CD4-positive, alpha-beta T cell treated with Interleukin-17A for 1 hour (primary cell): ENCODE data around the gene DUSP16.
"Not testable (repeated sequence)": the region's sequence is repeated elsewhere in the genome, so short reads cannot be mapped to it uniquely, and the experiment has no call there.

ENCODE experiments used
- DNase-seq: peaks from one replicate; pipeline ENCODE4 v3.0.0-alpha.2; 2020

The DUSP16 gene

GRCh38 chr12:12543959-12544358, 18.7 kb downstream of the DUSP16 start:
- DNase-seq = no peak

DNA sequence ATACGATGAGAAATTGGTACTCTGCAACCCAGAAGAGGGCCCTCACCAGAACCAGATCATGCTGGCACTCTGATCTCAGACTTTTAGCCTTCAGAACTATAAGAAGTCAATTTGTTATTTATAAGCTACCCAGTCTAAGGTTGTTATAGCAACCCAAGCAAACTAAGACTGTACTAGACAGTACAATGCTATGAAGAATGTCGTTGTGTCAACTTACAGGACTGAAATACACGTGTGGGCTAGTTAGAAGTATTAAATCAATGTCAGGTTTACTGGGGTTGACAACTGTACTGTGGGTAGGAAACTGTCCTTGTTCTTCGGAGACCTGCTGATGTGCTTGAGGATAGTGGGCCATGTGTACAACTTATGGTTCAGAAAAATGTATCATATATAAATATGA, 19.7 kb downstream of the DUSP16 start:
- no peak for DNase-seq

- no peak for DNase-seq
Measured at GRCh38 chr12:12542286-12542685, 20.4 kb downstream of the DUSP16 start.

DNA sequence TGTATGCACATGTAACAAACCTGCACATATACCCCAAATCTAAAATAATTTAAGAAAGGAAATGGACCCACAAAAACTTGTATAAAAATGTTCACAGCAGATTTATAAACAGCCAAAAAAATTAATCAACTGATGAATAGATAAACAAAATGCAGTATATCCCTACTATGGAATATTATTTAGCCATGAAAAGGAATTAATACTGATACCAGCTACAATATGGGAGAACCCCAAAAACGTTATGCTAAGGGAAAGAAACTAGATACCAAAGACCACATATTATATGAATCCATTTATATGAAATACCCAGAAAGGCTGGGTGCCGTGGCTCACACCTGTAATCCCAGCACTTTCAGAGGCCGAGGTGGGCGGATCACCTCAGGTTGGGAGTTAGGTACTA, 20.9 kb downstream of the DUSP16 start:
- DNase-seq = no peak

- DNase-seq = no peak
Measured at GRCh38 chr12:12540261-12541013, 22.2 kb downstream of the DUSP16 start.

DNA sequence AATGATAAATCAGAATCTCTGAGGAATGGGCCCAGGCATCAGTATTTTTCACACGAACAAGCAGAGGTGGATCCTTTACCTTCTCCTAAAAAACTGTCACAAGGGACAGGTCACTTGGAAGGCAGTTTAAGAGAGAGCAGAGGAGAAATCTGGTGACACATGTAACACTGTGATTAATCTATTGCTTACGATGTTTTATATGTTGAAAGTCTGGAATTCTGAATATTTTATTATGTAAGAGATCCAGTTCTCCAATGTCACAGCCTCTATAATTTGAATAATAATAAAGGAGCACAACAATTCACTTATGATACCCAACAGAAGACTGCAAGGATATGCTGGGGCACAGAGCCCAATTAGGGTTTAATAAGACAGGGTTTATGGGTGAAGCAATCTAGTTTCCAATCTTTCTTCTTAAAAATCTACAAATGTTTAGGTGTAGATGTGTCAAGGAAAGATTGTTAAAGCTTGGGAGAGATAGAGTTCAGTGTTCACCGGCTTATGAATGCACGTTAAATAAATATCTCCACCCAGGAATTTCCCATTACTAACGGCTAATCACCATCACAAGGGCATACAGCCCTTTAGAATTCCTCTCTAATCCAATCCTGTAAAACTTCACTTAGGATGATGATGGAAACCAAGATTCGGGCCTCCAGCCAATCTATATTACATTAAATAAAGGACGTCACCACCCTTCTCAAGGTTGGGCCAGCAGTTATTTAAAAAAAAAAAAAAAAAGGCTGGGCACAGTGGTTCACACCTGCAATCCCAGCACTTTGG, 23.4 kb downstream of the DUSP16 start:
- DNase-seq = no peak

GRCh38 chr12:12538535-12538934, 24.1 kb downstream of the DUSP16 start:
- no peak for DNase-seq

- no peak for DNase-seq
Measured at GRCh38 chr12:12537421-12537820, 25.2 kb downstream of the DUSP16 start.

DNA sequence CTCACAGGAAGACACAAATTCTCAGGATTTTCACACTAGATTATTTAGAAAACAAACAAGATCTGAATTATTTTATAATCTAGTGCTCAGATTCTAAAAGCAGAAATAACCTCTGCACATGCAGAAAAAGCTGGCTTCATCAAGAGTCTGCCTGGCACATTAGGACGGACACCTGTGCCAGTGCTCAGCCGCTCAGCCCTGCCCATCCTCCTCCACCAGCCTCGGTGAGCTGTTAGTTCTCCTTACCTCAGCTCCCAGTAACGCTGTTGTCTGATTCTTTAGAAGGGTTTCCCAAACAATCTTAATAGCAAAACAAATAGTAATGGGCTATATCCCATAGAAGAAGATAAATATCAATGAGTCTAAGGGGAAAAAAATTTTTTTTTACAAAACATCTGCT, 27.7 kb downstream of the DUSP16 start:
- no peak for DNase-seq

- DNase-seq = no peak
Measured at GRCh38 chr12:12534166-12534866, 28.3 kb downstream of the DUSP16 start.

- DNase-seq = no peak
Measured at GRCh38 chr12:12533238-12533829, 29.3 kb downstream of the DUSP16 start.

GRCh38 chr12:12531194-12531593, 31.5 kb downstream of the DUSP16 start:
- DNase-seq = no peak

- DNase-seq = no peak
Measured at GRCh38 chr12:12529783-12530421, 32.8 kb downstream of the DUSP16 start.

DNA sequence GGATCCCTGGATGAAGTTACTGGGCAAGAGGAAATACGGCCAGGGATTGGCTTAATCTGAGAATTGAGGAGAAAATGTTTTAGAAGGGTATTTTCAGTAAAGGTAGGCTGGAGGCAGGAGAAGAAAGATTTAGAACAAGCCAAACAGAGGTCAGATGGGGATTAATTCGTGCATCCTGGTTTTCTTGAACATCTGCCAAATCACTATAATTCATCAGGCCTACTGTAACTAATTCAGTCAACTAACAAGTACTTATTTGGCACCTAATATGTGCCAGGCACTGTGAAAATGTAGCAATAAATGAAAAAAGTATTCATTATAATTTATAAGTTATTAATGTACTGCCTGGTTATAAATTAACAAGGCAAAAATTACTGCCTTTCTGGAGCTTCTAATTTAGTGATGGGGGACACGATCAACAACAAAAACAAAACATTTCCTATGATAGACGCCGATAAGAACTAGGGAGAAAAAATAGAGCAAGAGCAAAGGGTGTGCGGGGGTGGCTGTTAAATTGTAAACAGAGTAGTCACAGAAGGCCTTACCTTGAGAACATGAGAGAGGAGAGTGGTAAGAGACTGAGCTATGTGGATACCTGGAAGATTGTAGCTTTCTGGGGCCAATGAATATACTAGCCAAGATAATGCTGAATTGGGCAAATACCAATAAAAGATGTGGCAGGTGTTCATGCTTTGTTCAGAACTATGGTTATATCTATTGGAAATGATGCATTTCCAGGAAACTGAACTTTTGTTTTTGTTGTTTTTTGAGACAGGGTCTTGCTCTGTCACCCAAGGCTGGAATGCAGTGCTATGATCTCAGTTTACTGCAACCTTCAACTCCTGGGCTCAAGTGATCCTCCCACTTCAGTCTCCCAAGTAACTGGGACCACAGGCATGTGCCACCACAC, 34.0 kb downstream of the DUSP16 start:
- no peak for DNase-seq

GRCh38 chr12:12527820-12528296, 34.8 kb downstream of the DUSP16 start:
- peak; percentile 38 for DNase-seq

GRCh38 chr12:12524128-12524527, 38.5 kb downstream of the DUSP16 start:
- no peak for DNase-seq

DNA sequence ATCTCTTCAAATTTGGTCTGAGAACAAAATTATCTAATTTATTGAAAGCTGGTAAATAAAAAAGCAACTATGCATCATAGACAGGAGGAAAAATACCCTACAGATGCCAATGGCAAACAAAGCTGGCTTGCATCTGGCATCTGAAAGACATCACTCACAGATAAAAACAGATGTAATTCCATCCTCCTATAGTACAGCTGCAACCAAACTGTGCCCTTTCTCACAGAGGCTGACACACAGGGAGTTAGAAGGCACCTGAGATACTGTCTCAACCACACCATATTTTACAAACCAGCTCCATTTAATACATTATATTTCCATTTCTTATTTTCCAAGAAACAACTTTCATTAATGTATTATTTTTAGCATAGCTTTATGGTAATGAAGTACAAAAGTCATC, 39.4 kb downstream of the DUSP16 start:
- no peak for DNase-seq

DNA sequence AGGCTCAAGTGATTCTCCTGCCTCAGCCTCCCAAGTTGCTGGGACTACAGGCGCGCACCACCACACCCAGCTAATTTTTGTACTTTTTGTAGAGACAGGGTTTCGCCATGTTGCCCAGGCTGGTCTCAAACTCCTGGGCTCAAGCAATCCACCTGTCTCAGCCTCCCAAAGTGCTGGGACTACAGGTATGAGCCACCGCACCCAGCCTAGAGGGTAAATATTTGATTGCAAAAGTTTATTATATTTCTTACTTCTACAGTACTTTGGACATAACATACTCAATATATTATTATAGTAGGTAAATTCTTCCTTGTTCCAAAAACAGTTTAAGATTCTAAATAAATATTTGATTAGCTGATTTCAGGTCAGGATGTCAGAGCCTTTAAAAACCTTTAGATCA, 40.0 kb downstream of the DUSP16 start:
- DNase-seq = not testable (repeated sequence)

DNA sequence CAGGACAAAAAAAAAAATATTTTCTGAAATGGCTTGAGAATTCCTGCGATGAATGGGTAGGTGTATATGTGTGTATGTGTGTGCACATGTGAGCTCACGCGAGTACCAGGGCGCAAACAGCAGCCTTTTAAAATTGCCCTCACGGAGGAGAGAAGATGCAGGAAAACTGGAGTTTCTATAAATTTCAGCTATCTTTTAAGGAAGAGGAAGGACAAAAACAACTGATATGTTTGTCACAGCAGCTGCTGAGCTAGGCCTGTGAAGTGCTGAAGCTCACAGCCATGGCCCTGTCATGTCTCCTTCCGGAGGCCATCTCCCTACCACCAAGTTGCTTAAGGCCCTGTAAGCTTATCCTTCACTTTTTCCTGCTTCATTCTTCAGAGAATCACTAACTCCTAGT, 40.8 kb downstream of the DUSP16 start:
- no peak for DNase-seq

DNA sequence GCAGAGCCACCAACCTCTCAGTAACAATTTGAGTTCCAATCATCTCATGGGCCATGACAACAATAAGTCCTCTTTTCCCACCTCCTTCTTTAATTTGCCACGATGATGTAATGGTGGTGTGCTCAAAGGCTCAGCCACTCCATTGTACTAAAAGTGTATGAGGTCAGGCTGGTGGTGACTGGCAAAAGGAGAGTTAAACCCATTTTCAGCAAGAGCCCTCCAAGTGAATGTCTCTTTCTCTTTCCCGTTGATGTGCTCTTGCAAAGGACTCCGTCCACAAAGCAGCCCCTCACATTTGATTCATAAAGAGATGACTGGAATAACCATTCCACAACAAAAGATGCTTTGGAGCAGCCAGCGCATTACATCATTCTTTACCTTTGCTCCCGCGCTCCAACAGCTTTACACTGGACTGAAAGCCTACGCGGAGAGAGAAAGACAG, 41.6 kb downstream of the DUSP16 start:
- no peak for DNase-seq

DNA sequence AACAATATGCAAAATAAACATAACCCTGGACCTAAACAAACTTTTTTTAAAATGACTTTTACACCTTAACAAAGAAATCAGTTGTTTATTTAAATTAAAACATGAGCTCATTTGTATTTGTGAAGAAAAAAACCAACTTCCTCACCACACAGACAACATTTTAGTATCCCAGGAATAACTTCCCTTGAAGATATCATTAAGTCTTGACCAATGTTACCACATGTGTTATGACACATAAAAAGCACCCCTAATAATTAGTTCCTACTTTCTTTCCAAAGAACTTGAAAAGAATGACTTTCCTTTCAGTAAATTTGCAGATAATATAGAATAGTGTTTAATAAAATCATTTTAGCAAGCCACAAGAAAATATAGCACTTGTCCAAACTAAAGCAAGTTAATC, 42.4 kb downstream of the DUSP16 start:
- no peak for DNase-seq
